PFSK-1 (cell line): ENCODE measurements around the gene DIP2C.

ENCODE experiments used
- POLR2AphosphoS5 ChIP-seq: IDR thresholded peaks from 2 replicates; pipeline ENCODE4 v1.6.1; 2012; ENCODE audit warnings: low read depth, mild to moderate bottlenecking, control low read depth, low read length, moderate library complexity
- REST ChIP-seq, 2 experiments: IDR thresholded peaks; 2 replicates each; pipeline versions ENCODE4 v1.6.1 to v1.8.0; 2011 to 2012; ENCODE audit warnings: low read depth in 2 of 2, low read length in 2 of 2, control low read depth in 1 of 2, inconsistent platforms in 1 of 2, mild to moderate bottlenecking in 1 of 2, moderate library complexity in 1 of 2; ENCODE audit not compliant: insufficient read depth in 1 of 2
- SIN3A ChIP-seq: IDR thresholded peaks from 2 replicates; pipeline ENCODE4 v1.6.1; 2012; ENCODE audit warnings: mild to moderate bottlenecking, low read length, moderate library complexity, borderline replicate concordance; ENCODE audit not compliant: insufficient read depth
- TAF1 ChIP-seq: IDR thresholded peaks from 2 replicates; pipeline ENCODE4 v1.6.1; 2012; ENCODE audit warnings: low read length, control low read depth, borderline replicate concordance; ENCODE audit not compliant: insufficient read depth

- TF ChIP-seq TAF1 (no peak), POLR2AphosphoS5 (no peak), REST (IDR thresholded peaks at IDR 0.05; ENCODE audit: insufficient read depth in 1 of 2, low read depth in 2 of 2, low read length in 2 of 2) (no peak), SIN3A (no peak)
Measured at GRCh38 chr10:664893-665292, 24.6 kb downstream of the DIP2C start.
